NCI-H345 treated with DMSO at 0.1 percent for 48 hours (cell line): ENCODE data around the gene ZNF227.
"Not testable (repeated sequence)": the region's sequence is repeated elsewhere in the genome, so short reads cannot be mapped to it uniquely, and the experiment has no call there.

Source experiments
- DNase-seq: peaks from one replicate; lab custom pipeline; 2025; ENCODE audit not compliant: unreplicated experiment; lab: John Stamatoyannopoulos, UW

Gene ZNF227

GRCh38 chr19:44212250-44212865 is at the start of gene ZNF227:
Gene ZNF227, plus strand, starts transcription at chr19:44212532. Its CDS starts 5,261 bp downstream, at chr19:44217793.
- peak; percentile 70 for DNase-seq

- DNase-seq, result no peak
These were observed 48.5 kb upstream of the ZNF227 start for GRCh38 chr19:44163789-44164188.

- DNase-seq, result no peak
These were observed 48.0 kb upstream of the ZNF227 start for GRCh38 chr19:44164327-44164672.

GRCh38 chr19:44164673-44165512 is 47.4 kb upstream of the ZNF227 start, which contains the start of gene ZNF226:
Gene ZNF226, plus strand, starts transcription at chr19:44165100. Its CDS starts 4,981 bp downstream, at chr19:44170081.
- peak; percentile 90 for DNase-seq

- not testable (repeated sequence) for DNase-seq
These were observed 41.7 kb upstream of the ZNF227 start for GRCh38 chr19:44170660-44171059.

GRCh38 chr19:44176590-44176989 is 35.7 kb upstream of the ZNF227 start:
- no peak for DNase-seq

GRCh38 chr19:44180968-44181367 is 31.4 kb upstream of the ZNF227 start:
- DNase-seq, result no peak

GRCh38 chr19:44182145-44182544 is 30.2 kb upstream of the ZNF227 start:
- DNase-seq, result no peak

- no peak for DNase-seq
These were observed 22.3 kb upstream of the ZNF227 start for GRCh38 chr19:44190020-44190419.

GRCh38 chr19:44192127-44192526 is 20.2 kb upstream of the ZNF227 start:
- DNase-seq, result no peak

GRCh38 chr19:44196772-44197171 is 15.6 kb upstream of the ZNF227 start:
- no peak for DNase-seq

- DNase-seq, result no peak
These were observed 9.9 kb upstream of the ZNF227 start for GRCh38 chr19:44202470-44202869.

- no peak for DNase-seq
These were observed 9.4 kb upstream of the ZNF227 start for GRCh38 chr19:44202974-44203373.

GRCh38 chr19:44203877-44204276 is 8.5 kb upstream of the ZNF227 start:
- DNase-seq, result not testable (repeated sequence)

GRCh38 chr19:44204772-44205171 is 7.6 kb upstream of the ZNF227 start:
- DNase-seq, result no peak

- no peak for DNase-seq
These were observed 5.1 kb upstream of the ZNF227 start for GRCh38 chr19:44207126-44207803.

GRCh38 chr19:44212866-44213346 is 574 bp downstream of the ZNF227 start:
- no peak for DNase-seq

- not testable (repeated sequence) for DNase-seq
These were observed 7.6 kb downstream of the ZNF227 start for GRCh38 chr19:44219926-44220325.

GRCh38 chr19:44220761-44221160 is 8.4 kb downstream of the ZNF227 start:
- DNase-seq, result not testable (repeated sequence)

- not testable (repeated sequence) for DNase-seq
These were observed 9.0 kb downstream of the ZNF227 start for GRCh38 chr19:44221291-44221690.

- DNase-seq, result no peak
These were observed 16.0 kb downstream of the ZNF227 start for GRCh38 chr19:44228318-44228717.

- DNase-seq, result no peak
These were observed 20.5 kb downstream of the ZNF227 start for GRCh38 chr19:44232867-44233266.
